GM19023 (cell line): ENCODE measurements around the gene MLST8.
"Not testable (repeated sequence)": the region's sequence is repeated elsewhere in the genome, so short reads cannot be mapped to it uniquely, and the experiment has no call there.

Experiments used
- ATAC-seq: cut with Tn5 transposase; IDR thresholded peaks from one replicate; pipeline ENCODE4 v1.9.1; 2021; ENCODE audit warnings: mild to moderate bottlenecking, moderate library complexity; ENCODE audit not compliant: unreplicated experiment

MLST8 gene

DNA sequence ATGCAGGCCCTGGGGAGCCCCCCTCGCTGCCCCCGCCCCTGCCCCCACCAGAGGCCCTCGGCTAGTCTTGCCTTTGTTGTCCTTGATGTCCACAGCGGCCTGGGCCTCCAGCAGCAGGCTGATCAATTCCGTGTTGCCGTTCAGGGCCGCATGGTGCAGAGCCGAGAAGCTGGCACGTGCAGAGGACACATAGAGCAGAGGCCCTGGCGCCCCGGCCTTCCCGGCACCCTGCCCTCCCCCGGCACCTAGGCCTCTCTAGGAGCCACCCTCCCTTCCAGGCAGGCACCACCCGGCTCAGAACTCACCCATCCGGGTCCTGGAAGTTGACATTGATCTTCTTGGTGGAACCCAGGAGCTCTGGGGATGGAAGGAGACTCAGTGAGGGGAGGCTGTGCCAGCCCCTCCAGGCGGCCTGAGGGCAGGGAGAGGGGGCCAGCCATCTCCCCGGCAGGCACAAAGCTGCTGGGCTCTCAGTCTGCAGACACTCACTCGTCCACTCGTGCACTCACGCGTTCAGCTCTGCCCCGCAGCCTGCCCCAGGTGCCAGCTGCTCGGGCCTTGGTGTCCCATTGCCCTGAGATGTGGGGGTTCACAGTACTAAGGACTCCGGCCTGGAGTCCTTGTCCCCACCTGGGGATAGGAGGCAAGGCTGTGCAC lies 15.1 kb upstream of the MLST8 start:
- ATAC-seq: no peak

DNA sequence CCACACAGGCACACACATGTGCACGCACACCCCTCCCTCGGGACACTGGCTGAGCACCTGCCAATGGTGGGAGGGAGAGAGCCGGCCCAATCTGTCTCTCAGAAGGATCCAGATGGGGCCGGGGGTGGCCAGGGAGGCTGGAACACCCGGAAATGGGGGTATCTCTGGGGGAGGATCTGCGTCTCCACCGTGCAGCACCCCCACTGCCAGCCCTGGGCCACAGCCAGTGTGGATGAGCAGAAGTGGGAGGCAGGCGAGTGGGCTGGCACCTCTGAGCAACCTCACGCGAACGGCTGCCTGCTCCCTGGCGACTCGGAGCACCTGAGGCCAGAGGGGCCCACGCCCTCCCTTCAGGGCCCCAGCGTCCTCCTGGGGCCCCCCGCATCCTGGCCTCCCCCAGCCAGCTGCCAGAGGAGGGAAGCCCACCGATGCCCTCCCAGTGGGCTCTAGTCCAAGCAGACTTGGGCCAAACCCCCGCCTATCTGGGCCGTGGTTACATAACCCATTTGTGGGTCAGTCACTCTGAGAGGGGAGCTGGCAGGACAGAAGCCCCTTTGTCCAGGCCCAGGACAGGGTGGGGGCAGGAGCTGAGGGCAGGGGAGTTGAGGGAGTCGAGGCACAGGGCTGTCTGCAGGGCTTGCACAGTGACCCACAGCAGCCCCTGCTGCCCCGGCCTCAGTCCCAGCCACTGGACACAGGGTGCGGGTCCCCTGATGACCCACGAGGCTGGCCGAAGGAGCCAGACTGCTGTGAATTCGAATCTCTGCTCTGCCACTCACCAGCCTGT lies 14.4 kb upstream of the MLST8 start:
- no peak for ATAC-seq

DNA sequence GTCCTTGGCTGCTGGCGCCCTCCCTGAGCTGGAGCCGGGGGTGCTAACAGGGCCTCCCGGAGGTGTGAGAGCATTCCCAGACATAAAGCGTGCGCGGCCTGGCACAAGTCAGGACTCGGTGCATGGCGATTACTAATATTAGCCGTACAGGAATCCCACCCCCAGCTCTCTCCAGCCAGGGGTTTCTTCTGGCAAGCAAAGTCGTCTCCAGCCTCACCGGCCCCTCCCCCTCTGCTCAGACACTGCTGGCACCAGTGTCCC lies 13.9 kb upstream of the MLST8 start:
- ATAC-seq: no peak

DNA sequence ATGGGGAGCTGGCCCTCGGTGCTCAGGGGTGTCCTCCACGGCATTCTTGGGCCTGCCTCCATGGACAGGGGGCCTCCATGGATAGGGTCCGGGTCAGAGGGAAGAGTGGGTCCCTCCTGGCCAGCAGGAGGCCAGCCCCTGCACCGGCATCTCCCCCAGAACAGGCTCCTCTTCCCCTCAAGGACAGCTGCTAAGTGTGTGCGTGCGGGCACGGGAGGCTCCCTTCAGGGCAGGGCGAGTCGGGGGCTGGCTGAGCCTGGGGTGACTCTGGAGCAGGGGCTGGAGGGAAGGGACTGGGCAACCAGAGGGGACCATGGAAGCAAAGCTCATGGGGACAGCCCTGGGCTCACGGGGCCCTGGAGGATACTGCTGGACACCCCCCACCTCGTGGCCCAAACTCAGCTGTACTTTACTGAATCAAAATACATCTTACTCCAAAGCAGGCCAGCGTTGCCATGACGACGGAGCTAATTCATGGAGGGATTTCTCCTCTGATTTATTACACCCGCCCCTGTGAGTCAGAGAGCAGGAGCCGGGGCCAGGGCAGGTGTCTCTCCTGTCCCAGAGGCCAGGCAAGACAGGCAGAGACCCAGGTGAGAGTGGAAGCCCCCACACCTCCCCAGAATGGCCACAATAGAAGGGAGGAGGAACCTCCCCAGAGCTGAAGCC lies 11.0 kb upstream of the MLST8 start:
- no peak for ATAC-seq

DNA sequence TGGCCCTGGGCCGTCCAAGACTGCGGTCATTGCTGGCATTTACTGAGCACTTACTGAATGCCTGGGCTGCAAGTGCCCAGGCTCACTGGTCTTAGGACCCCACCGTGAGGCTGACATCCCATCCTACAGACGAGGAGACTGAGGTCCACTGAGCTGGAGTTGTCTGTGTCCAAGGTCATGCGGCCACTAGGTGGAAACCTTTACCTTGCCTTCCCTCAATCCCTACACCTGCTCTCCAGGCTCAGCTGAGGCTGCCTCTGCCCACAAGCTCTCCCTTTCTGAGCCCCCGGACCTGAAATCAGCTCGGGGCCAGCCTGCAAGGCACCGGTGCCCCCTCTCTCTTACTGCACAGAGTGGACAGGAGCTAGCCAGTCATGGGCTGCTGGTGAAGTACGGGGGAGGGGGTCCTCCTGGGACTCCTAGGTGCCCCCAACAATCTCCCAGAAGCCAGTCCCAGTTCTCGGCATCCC lies 10.4 kb upstream of the MLST8 start:
- ATAC-seq: no peak

DNA sequence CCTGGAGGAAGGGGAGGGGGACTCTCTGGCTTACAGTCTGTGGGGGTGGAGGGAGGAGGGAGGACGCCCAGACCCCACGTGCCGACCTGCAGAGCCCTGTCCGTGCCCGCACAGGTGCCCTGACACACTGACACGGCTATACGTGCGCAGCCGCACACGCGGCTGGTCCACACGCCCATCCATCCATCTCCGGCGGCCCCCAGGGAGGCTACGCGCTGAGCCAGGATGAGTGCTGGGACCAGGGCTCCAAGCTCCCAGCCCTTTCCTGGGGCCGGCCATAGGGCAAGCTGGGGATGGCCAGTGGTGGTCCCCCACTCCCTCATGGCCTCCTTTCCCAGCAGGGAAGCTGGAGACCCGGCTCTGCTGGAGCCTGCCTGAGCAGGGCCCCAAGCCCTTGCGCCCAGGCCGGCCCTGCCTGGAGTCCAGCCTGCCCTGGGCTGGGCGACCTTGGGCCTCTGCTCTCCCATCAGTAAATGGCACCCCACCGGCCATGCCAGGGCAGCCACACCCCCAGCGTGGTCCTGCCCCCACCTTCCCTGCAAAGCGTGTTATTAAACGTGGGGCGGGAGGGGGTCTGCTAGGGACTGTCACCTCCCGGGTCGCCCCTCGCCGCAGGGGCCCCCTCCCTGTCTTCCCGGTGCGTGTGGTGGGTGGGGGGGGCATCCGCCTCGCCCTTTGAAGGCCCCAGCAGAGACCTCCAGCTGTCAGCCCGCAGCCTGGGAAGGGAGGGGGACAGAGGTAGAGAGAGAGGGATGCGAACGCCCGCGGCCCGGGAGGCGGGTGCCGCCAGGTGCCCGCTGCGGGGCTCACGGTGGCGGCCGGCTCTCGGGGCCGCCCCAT lies 9.7 kb upstream of the MLST8 start:
- ATAC-seq: no peak

DNA sequence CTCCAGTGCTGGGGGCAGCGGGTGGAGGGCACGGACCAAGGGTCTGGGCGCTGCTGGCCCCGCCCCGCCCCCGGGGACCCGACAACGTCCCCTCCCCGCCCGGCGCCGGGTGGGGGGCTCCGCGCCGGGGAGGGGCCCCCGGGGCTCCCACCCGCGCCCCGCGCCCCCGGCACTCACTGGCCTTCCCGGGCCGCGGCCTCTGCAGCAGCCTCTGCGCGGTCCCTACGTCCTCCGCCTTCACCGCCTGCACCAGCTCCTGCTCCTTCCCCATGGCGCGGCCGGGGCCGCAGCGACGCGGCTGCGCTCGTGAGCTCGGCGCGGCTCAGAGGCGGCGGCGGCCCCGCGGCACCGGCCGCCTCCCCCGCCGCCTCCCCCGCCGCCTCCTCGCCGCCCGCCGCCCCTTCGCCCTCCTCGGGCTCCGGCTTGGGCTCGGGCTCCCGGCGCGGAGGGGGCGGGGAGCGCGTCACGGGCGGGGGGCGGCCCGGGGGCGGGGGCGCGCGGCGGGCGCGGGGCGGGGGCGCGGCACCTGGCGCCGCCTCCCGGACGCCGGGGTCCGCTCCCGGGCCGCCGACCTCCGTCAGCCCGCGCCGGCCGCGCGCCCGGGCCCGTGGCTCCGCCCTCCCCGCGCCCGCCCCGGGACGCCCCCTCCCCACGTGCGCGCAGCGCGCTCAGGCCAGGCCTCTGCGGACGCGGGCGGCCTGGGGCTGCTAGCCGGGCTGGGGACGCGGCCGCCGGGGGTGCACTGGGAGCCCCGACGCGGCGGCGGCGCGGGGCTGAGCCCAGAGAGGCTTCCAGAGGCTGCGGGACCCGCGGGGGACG lies 8.9 kb upstream of the MLST8 start, which contains the start of gene CASKIN1:
CASKIN1 (minus strand) TSS at position 444 of the 819 bp plus-strand sequence; CDS start at position 271, 173 bp downstream.
- ATAC-seq: no peak

DNA sequence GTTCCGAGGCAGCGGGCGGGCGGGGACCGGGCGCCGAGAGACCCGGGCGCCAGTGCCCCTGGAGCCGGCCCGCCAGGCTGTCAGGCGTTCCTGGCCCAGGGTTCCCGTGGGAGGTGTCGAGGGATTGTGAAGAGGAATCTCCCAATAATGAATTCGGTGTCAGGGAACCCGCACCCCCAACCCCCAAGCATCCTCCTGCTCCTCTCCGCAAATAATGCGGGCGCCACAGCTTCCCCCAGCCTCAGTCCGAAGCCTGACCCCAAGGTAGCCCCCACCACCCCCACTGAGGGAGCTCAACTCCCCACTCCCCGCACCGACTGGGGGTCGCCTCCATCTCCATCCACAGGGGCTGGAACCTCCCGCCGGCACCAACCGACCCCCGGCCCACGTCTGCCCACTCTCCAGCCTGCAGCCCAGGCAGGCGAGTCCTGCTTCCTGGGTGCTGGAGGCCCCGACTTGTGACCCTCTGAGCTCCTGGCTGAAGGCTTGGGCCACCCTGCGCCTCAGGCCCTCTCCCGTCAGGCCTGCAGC lies 8.2 kb upstream of the MLST8 start:
- ATAC-seq: no peak

DNA sequence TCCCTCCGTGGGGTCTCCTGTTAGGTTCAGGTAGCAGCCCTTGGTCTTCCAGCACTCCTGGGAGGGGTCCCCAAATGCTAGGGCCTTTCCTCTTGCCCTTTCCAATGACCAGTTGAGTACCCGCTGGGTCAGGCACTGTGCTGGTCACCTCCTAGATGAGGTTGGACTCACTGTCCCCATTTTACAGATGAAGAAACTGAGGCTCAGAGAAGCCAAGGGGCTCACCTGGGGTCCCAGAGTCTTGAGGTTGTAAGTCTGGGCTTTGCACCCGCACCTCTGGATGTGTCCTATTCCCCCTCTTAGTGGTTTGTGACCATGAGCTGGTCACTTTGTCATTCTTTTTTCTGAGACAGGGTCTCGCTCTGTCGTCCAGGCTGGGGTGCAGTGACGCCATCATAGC lies 7.5 kb upstream of the MLST8 start:
- no peak for ATAC-seq

DNA sequence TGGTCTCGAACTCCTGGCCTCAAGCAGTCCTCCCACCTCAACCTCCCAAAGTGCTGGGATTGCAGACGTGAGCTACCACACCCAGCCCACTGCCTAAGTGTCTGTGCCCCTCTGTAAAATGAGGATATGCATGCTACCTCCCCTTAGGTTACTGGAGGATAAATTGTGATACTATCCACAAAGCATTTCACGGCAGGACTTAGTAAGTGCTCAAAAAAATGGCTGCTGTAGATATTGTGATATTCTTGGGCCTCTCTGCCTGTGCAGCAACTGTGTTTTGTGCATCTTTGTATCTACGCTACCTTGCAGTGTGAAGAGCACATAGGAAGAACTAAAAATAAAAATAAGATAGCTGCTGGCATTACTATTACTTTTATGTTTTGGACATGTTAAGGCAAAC lies 7.0 kb upstream of the MLST8 start:
- ATAC-seq: no peak

DNA sequence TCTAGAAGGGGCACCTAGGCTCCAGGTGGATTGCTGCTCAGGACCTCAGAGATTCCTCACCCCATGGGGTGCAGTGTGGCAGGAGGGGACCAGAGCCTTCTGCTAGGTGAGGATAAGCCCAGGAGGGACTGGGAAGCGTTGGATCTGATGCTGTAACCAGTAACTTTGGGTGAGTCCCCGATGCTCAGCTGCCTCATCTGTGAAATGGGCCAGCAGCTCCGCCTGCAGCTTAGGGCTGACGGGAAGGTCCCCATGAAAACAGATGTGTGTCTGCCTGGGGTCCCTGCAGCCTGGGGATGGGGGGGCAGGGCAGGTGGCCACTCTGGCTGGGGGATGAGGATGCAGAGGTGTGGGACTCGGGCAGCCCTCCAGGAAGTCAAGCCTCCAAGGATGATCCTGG lies 6.2 kb upstream of the MLST8 start:
- ATAC-seq: no peak

DNA sequence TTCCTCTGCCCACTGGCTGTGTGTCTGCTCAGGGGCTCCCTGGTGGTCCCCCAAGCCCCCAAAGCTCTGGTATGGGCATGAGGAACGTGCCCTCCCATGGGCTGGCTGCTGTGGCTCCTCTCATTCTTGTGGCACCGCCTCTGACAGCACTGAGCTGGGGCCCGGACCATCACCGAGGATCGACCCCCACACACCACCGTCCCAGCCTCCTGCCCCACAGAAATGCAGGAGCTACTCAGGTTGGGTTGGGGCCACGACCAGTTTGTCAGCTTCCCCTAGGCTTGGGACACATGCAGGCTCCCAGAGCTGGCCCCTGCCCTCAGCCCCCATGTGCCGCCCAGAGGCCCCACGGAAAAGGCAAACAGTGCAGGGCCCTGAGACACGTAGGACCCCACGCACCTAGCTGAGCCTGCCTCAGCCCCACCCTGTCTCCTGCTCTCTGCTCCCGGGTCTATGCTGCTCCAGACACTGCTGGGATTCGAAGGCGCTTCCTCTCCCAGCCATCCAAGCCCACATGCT lies 5.6 kb upstream of the MLST8 start:
- ATAC-seq: no peak

DNA sequence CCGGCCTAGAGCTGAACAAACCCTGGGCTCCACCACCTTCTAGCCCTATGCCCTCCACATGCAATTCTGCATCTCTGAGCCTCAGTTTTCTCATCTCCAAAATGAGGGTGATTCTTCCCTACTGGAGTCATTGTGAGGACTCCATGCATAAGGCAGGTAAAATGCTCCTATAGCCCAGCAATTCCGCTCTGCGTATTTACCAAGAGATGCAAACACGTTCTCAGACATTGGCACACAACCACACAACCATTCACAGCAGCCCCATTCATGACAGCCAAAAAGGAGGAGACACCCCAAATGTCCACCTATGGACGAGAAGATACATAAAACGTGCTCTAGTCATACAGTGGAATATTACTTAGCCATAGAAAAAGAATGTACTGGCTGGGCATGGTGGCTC lies 4.9 kb upstream of the MLST8 start:
- ATAC-seq: no peak

DNA sequence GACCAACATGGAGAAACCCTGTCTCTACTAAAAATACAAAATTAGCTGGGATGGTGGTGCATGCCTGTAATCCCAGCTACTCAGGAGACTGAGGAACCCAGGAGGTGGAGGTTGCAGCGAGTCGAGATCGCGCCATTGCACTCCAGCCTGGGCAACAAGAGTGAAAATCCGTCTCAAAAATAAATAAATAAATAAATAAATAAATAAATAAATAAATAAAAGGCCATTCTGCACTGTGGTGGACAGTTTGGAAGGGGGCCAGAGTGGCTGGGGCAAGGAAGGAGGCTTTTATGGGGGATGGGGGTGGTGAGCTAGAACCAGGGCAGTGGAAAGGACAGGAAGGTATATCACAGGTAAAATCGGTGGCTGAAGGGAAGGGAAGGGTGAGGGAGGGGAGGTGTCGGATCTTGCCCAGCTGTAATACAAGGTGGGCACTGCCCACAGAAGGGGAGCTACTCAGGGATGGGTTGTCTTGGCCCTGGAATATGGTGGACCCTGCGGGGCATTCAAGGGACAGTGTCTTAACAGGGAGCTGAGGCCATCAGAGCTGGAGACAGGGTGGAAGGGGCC lies 2.0 kb upstream of the MLST8 start:
- not testable (repeated sequence) for ATAC-seq

DNA sequence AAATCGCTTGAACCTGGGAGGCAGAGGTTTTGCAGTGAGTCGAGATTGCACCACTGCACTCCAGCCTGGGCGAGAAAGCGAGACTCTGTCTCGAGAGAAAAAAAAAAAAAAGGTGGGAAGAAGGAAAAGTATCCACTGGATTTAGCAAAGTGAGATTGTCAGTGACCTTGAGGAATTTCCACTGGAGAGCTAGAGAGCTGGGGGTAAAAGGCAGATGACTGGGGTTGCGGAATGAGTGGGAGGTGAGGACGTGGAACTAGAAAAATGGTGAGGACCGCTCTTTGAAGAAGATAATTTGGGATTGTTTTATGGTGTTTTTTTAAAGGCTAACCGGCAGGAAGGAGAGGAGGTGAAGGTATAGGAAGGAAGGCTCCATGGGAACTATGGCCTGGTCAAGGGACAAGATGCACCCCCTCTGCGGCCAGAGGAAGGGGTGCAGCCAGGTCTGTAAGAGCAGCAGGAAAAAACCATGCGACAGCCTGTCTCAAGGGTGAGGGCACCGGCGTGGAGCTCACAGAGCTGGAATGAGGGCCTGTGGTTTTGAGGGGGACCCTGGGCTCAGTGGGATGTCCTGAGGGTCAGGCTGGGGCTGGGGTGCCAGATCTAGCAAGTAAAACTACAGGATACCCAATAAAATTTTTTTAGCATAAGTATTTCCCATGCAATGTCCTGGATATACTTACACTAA lies 694 bp upstream of the MLST8 start:
- ATAC-seq: no peak

DNA sequence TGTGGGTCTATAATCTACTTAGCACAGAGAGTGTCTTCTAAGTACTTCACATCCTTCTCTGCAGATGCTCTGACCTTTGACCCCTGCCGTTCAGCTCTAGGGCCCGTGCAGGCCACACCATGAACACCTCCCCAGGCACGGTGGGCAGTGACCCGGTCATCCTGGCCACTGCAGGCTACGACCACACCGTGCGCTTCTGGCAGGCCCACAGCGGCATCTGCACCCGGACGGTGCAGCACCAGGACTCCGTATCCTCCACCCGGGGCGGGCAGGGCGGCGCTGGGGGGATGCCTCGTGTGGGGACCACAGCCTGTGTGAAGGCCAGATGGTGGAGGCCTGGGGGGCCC lies 686 bp downstream of the MLST8 start:
- ATAC-seq: peak; percentile 12

DNA sequence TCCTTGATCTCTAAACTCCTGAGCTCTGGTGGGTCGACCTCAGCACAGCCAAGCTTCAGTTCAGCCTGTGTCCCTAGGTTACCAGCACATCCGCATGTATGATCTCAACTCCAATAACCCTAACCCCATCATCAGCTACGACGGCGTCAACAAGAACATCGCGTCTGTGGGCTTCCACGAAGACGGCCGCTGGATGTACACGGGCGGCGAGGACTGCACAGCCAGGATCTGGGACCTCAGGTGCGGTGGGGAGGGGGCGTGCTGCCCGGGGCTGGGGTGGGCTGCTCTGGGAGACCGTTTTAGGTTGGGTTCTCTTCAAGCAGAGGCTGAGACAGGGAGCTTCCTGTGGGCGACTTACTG lies 1.1 kb downstream of the MLST8 start:
- no peak for ATAC-seq

DNA sequence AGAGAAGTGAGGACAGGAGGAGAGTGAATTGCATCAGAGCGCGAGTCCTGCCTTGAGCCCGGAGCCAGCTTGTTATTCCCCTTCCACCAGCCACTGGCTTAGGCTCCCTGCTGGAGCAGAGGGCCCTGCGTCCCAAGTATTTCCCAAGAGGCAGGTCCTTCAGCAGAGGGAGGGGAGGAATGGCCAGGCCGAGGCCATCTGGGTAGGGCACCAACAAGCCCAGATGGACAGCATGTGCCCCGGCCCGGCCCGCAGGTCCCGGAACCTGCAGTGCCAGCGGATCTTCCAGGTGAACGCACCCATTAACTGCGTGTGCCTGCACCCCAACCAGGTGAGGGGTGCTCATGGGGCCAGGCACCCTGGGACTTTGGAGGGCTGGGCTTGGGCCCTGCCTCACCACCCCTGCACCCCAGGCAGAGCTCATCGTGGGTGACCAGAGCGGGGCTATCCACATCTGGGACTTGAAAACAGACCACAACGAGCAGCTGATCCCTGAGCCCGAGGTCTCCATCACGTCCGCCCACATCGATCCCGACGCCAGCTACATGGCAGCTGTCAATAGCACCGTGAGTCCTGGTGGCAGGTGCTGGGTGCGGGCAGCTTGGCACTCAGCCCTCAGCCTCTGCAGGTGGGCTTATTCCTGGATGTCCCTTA lies 1.7 kb downstream of the MLST8 start:
- ATAC-seq: no peak

DNA sequence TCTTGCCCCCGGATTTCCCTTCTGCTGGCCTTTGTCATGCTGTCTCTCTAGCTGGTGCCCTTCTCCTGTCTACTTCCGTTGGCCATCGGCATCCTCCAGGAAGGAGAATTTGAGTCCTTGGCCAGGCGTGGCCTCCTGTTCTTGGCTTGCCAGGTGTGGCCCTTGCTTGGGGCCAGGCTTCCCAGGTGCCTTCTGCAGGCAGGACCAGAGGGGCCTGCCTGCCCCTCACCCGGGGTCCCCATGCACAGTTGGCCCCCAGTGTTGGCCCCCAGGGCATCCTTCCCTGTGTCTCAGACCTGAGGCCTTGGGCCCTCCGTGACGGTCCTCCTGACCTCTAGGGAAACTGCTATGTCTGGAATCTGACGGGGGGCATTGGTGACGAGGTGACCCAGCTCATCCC lies 2.6 kb downstream of the MLST8 start:
- no peak for ATAC-seq
